Endothelial cell (in vitro differentiated cells): ENCODE results near the gene SEPTIN12. TPM values are rescaled to one million over a fixed set of nuclear protein-coding genes. Genes with fewer than 3 reads are reported as not detected.

ENCODE experiments used
- DNase-seq: peaks from one replicate; pipeline ENCODE4 v3.0.0; 2021; ENCODE audit warnings: low spot score
- H3K27ac Mint-ChIP-seq: one replicate; pipeline ENCODE4 v1.8.0; 2021; ENCODE audit warnings: mixed read lengths, inconsistent platforms; ENCODE audit not compliant: unreplicated experiment
- H3K27me3 Mint-ChIP-seq: one replicate; pipeline ENCODE4 v1.8.0; 2021; ENCODE audit warnings: mild to moderate bottlenecking, moderate library complexity, mixed read lengths, inconsistent platforms; ENCODE audit not compliant: unreplicated experiment
- H3K36me3 Mint-ChIP-seq: one replicate; pipeline ENCODE4 v1.8.0; 2021; ENCODE audit warnings: mild to moderate bottlenecking, low read depth, mixed read lengths, inconsistent platforms; ENCODE audit not compliant: unreplicated experiment
- H3K4me1 Mint-ChIP-seq: one replicate; pipeline ENCODE4 v1.8.0; 2021; ENCODE audit warnings: mild to moderate bottlenecking, mixed read lengths, inconsistent platforms; ENCODE audit not compliant: unreplicated experiment
- H3K4me3 Mint-ChIP-seq: one replicate; pipeline ENCODE4 v1.8.0; 2021; ENCODE audit warnings: mild to moderate bottlenecking, mixed read lengths, inconsistent platforms; ENCODE audit not compliant: unreplicated experiment
- H3K9me3 Mint-ChIP-seq: one replicate; pipeline ENCODE4 v1.8.0; 2021; ENCODE audit warnings: mixed read lengths, inconsistent platforms; ENCODE audit not compliant: unreplicated experiment
- total RNA-seq: library from RNA; stranded (reverse); fragmentation: NEBNext Ultra II Directional; extraction: Animal tissue kit (Norgen Biotek cat#: 25700); gene quantifications from one replicate; pipeline ENCODE4 v1.2.1, GENCODE V29; 2021; ENCODE audit not compliant: unreplicated experiment
- TF ChIP-seq, protein P1 (sequence below): fragments of 200-600 bp; sonication (generic); IDR thresholded peaks from one replicate; pipeline ENCODE4 v1.5.0; 2021; ENCODE audit warnings: antibody characterized with exemption; ENCODE audit not compliant: unreplicated experiment

The SEPTIN12 gene
- total RNA-seq, 1 donor from 2014 or later, result 11.5 TPM

DNA sequence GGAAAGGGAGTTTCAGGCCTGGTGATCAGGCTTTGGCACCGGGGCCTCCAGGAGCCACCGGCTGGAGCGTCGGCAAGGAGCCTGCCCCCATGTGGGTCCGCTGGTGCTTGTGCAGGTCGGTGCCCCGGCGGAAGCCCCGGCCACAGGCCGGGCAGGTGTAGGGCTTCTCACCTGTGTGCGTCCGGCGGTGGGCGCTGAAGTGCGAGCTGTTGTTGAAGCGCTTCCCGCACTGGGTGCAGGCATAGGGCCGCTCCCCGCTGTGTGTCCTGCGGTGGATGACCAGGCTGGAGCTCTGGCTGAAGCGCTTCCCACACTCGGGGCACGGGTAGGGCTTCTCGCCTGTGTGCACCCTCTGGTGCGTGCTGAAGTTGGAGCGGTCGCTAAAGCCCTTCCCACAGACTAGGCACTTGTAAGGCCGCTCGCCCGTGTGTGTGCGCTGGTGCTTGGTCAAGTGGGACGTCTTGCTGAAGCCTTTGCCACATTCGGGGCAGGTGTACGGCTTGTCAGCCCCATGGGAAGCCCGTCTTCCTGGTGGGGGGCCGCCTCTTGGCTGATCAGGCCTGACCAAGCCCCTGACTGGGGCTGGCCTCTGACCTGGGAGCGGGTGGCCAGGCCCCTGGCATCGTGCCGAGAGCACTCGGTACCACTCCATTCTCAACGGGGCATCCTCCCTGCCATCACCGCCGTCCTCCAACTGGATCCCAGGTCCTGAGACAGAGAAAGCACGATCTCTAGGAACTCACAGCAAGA lies 35.6 kb downstream of the SEPTIN12 start:
- no peak overlapping the region for H3K27ac Mint-ChIP-seq

DNA sequence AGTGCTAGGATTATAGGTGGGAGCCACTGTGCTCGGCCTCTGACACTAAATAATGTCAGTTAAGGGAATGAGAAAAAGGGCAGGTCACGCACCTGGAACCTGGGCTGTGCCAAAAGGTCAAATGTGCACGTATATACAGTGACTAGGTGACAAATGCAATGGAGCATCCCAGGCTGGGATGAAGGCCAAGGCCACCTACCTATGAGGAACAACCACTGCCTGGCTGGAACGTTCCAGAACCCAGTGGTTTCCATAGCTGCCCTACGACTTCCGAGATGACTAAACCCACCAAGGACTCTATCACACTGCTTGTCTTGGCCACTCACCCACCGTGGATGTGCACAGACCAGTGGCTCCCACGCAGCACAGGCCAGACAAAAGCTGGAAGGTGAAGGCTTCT lies 37.2 kb downstream of the SEPTIN12 start:
- H3K9me3 Mint-ChIP-seq, result no peaks in the 10 kb centered on the region

More for the DNA sequence above, 35.6 kb downstream of the SEPTIN12 start:
- H3K27me3 Mint-ChIP-seq, result peaks cover 1% of the 10 kb centered on the region
- H3K9me3 Mint-ChIP-seq, result no peaks in the 10 kb centered on the region
- H3K36me3 Mint-ChIP-seq, result peaks cover 32% of the 10 kb centered on the region
- no peaks in the 10 kb centered on the region for H3K4me1 Mint-ChIP-seq
- TF ChIP-seq, protein P1, sequence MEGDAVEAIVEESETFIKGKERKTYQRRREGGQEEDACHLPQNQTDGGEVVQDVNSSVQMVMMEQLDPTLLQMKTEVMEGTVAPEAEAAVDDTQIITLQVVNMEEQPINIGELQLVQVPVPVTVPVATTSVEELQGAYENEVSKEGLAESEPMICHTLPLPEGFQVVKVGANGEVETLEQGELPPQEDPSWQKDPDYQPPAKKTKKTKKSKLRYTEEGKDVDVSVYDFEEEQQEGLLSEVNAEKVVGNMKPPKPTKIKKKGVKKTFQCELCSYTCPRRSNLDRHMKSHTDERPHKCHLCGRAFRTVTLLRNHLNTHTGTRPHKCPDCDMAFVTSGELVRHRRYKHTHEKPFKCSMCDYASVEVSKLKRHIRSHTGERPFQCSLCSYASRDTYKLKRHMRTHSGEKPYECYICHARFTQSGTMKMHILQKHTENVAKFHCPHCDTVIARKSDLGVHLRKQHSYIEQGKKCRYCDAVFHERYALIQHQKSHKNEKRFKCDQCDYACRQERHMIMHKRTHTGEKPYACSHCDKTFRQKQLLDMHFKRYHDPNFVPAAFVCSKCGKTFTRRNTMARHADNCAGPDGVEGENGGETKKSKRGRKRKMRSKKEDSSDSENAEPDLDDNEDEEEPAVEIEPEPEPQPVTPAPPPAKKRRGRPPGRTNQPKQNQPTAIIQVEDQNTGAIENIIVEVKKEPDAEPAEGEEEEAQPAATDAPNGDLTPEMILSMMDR, result no peak
- no peak for DNase-seq
- H3K4me3 Mint-ChIP-seq, result no peak overlapping the region

GRCh38 chr16:4749700-4750257 lies 38.4 kb downstream of the SEPTIN12 start:
- Mint-ChIP-seq H3K36me3 (peaks cover 18% of the 10 kb centered on the region), H3K27me3 (peaks cover 1% of the 10 kb centered on the region), H3K4me1 (no peaks in the 10 kb centered on the region), H3K4me3 (no peak overlapping the region), H3K9me3 (no peaks in the 10 kb centered on the region), H3K27ac (no peak overlapping the region)
- no peak for DNase-seq
- TF ChIP-seq, protein P1, result no peak

More for the DNA sequence above, 37.2 kb downstream of the SEPTIN12 start:
- Mint-ChIP-seq H3K36me3 (peaks cover 27% of the 10 kb centered on the region), H3K27ac (no peak overlapping the region), H3K4me3 (no peak overlapping the region), H3K27me3 (peaks cover 1% of the 10 kb centered on the region), H3K4me1 (no peaks in the 10 kb centered on the region)
- DNase-seq, result no peak
- TF ChIP-seq, protein P1, result no peak

- H3K4me1 Mint-ChIP-seq, result no peaks in the 10 kb centered on the region
- H3K4me3 Mint-ChIP-seq, result peak overlapping the region; percentile 43
- H3K27me3 Mint-ChIP-seq, result peaks cover 1% of the 10 kb centered on the region
- H3K36me3 Mint-ChIP-seq, result peaks cover 16% of the 10 kb centered on the region
- no peaks in the 10 kb centered on the region for H3K9me3 Mint-ChIP-seq
- H3K27ac Mint-ChIP-seq, result peak overlapping the region; percentile 76
- TF ChIP-seq, protein P1, result no peak
- no peak for DNase-seq
Observed at GRCh38 chr16:4748682-4749411, 39.3 kb downstream of the SEPTIN12 start.
